Endothelial cell of hepatic sinusoid (primary cell): ENCODE data around the gene EPB41L2.

Source experiments
- in situ Hi-C: cut with HindIII; loops from 2 replicates; pipeline ENCODE4 v1.10.0; 2017; ENCODE audit warnings: low sequenced_read_pairs

EPB41L2 gene

GRCh38 chr6:130885392-130886192, 177.5 kb downstream of the EPB41L2 start:
- in situ Hi-C loops: no loop called here

DNA sequence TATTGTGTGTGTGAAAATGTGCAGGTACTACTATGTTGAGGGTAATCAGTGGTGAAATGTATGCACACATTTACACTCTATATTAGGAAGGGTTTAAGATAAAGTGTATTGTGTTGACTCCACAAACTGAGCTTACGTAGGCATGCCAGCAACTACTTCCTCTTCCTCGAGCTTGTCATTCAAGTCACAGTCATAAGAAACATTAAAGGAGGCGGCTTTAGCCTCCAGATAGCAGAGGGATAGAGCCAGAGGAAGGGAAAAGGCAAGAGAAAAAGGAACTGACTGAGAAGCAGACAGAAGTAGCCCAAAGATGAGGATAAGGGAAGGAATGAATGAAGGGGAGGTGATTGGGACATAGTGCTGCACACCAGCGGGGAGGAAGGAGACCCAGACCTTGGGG, 180.7 kb downstream of the EPB41L2 start:
- in situ Hi-C loops: no loop called here

DNA sequence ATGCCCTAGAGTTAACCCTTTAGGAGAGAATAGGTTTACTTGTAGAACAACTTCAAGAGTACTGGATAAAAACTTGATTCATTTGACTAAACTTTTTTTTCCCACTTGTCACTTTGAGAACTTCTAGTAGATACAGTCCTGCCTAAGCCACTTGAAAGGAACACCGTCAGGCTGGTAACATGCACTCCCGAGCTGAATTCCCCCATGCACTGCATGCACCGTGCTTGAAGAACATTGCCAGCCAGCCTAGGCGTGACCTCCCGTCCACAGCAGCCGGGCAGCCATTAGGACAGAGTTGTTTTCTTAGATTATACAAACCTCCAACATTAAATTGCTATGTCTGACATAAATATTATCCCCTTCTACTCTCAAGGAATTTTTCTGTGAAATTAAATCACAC, 183.2 kb downstream of the EPB41L2 start:
- in situ Hi-C loops: no loop called here

- in situ Hi-C loops: no loop called here
These were observed 189.3 kb downstream of the EPB41L2 start for GRCh38 chr6:130873746-130874145.

DNA sequence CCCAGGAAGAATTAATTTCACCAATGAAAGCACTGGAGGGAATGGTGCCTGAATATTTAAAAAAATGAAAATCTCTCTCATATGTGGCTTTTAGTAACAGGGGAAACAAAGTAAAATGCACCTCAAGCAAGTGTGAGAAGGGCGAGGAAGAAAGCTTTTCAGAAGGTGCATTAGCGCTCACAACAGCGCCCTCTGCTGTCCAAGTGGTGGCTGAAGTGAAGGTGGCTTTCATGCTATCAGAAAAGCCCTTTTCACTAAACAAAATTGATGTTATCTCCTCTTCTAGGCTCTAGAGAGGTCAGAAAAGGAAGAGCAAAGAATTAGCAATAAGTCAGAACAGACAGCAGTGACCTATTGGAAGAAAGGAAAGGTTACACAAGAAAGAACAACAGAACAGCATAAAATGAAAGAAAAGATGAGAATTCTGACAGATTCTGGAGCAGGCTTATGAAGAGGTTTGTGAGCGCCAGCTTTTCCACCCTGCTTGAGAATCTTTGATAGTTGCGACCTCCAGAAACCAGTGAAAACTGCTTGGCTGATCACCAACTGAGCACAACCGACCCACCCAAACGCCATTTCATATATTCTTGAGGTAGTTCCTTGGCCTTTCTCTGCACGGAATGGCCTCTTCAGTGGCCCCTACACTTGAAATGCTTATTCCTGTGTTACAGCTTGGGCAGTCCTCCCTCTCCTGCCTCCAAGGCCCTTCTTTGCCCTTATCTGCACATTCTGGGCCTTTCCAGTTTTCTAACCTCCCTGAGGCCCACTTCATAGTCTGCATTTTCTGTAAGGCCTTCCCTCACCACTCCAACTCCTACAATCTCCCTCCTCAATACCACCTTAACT, 190.6 kb downstream of the EPB41L2 start:
- in situ Hi-C loops: no loop called here

- in situ Hi-C loops: no loop called here
These were observed 192.7 kb downstream of the EPB41L2 start for GRCh38 chr6:130870179-130870880.

GRCh38 chr6:130869681-130870080, 193.4 kb downstream of the EPB41L2 start:
- in situ Hi-C loops: no loop called here

DNA sequence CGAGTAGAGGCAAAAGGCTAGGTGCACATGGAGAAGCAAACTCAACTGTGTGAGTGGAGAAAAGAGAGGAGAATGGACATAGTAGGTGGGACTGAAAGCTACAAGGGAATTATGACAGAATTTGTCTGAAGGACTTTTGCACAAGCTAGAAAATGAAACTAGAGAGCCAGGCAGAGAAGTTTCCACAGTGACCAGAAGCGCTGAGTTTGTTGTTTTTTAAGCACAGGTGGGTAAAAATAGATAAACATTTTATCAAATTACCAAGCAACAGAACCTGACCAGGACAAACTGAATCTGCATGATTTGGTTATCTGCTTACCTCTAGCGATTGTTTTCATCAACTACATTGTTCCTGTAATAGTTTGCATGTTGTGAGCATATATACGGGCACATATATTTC, 197.3 kb downstream of the EPB41L2 start:
- in situ Hi-C loops: no loop called here

GRCh38 chr6:130864344-130864743, 198.7 kb downstream of the EPB41L2 start:
- in situ Hi-C loops: no loop called here

- in situ Hi-C loops: no loop called here
These were observed 199.4 kb downstream of the EPB41L2 start for GRCh38 chr6:130863415-130864230.

DNA sequence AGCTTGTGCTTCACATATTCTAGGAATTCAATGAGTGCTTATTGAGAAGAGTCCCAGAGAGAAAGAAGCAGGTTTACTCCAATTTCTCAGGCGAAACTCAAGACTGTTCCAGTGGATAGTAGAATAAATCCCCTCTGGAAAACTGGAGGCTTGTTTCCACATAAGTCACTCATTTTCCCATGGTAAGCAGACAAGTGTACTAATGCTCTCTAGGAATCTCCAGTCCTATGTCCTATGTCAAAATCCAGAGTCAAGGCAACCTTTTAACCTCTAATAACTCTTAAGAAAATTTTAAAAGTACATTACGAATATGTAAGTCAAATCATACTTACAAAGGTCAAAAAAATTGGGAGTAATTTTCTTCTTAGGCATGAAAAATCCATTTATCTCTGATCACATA, 200.7 kb downstream of the EPB41L2 start:
- in situ Hi-C loops: no loop called here

GRCh38 chr6:130859161-130859867, 203.7 kb downstream of the EPB41L2 start:
- in situ Hi-C loops: no loop called here

DNA sequence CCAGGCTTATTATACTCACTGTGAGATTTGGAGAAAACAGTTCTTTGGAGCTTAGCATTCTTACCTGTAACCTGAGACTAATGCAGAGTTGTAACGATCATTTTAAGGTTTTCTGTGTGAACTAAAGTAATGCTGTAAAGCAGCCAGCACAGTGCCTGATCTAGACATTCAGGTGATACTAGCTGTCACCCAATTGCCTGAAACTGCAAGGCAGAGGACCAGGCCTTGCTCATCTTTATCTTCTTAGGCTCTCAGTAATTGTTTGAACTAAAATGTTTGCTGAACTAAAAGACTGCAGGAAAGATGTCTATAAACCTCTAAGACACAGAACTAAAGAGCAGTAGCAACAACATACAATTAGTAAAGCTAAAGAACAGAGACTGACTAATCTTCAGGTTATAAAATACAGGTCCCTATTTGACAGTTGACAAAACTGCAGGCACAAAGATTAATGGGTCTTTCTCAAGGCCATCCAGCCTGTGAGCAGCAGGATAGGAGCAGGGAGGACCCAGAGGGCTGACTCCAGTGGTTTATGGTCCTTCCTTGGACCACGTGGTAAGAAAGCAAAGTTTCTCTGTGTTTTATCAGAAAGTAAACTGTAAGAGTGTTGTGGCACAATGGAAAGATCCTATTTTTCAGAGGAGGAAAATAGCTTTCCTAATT, 204.4 kb downstream of the EPB41L2 start:
- in situ Hi-C loops: no loop called here

DNA sequence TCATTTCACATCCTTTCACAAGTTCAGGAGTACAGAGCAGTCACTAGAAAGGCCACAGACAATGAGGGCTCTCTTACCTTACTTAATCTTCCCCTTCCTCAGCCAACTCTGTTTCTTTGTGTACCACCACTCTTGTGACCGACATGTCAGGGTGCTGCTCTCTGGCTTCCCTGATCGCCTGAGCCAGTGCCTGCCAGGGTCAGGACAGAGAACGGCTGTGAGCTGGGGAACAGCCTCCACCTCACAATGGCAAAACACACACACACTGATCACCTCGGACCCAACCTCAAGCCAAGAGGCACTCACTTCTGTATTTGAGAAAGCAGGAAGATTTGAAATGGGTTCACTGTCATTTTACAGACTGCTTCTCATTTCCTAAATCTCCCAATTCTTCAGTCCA, 205.0 kb downstream of the EPB41L2 start:
- in situ Hi-C loops: no loop called here

DNA sequence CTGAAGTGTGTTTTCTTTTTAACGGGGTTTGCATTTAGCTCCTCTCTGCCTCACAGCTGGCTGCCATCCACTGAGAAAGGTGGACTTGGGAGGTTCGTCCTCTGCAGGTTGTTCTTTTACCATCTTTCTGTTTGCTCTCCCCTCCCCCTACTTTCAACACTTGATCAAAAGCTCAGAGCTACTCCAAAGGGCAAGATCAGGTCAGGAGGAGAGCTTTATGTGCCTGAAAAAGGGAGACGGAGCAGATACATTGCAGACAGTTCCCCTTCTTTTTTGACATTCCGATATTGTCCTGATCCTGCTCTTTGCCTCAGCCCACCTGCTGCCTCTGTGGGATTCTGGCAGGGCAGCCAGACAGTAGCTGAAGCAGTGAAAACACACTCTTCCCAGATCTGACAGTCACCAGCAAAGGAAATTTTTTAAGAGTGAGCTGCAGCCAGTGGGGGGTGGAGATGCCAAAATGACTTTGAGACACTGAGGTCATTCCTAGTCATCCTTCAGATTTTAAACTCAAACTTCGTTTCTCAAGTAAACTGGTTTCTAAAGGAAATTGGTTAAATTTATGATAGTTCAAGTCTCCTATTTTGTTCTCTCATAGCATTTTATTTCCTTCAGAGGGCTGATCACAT, 209.4 kb downstream of the EPB41L2 start:
- in situ Hi-C loops: no loop called here

GRCh38 chr6:130852844-130853554, 210.0 kb downstream of the EPB41L2 start:
- in situ Hi-C loops: no loop called here

DNA sequence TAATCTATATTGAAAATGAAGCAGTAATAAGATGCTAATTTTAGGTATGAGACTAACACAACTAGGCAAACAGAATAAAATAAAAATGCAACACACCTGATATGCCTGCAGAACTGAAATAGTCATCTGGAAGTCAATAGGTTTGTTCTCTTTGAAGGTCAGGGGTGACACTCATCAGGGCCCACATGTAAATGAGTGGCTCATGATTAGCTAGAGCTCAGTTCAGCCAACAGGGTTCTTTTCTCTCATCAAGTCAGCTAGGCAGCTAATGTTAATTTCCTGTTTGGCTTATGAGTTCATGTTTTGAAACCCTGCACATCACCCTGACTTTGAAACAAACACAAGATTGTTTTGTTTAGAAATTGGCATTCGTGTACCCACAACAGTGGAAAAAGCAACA, 212.0 kb downstream of the EPB41L2 start:
- in situ Hi-C loops: no loop called here

DNA sequence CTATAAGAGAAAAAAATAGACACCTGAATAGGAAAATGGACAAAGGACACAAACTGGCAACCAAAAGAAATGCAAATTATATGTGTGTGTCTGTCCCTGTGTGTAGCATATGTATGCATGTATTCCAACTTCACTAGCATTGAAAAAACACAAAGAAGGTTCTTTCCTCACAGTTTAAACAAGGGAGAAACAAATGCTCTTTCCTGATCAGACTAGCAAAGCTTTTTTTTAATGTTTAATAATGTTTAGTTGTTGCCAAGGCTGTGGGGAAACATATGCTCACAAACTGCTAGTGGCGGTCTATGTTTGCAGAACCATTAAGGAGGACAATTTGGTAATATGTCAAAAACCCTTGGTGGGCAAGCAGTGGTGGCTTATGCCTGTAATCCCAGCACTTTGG, 213.5 kb downstream of the EPB41L2 start:
- in situ Hi-C loops: no loop called here
